Activated naive CD8-positive, alpha-beta T cell treated with anti-CD3 and anti-CD28 coated beads, Interleukin-2, amount 10 ng/mL, durations not matched to agents 7 days and 5 days (primary cell): Measurements from ENCODE around the gene PDE4D. TPM values are rescaled to one million over a fixed set of nuclear protein-coding genes. Genes with fewer than 3 reads are reported as not detected.

Source experiments
- ATAC-seq: fragments of 150-1000 bp; cut with Tn5 transposase; one replicate; pipeline ENCODE4 v1.10.0; 2021; ENCODE audit warnings: low read depth, moderate library complexity
- POLR2A ChIA-PET: fragments of 350-600 bp; sonication (Branson Sonifier 250); formaldehyde crosslinking; loops from one replicate; lab custom pipeline; 2021; ENCODE audit warnings: antibody characterized with exemption; lab: Charles Lee
- DNase-seq: peaks from one replicate; pipeline ENCODE4 v3.0.0; 2021
- H3K27ac Mint-ChIP-seq: one replicate; pipeline ENCODE4 v1.8.0; 2022; ENCODE audit warnings: mild to moderate bottlenecking, mixed read lengths
- H3K27me3 Mint-ChIP-seq: one replicate; pipeline ENCODE4 v1.8.0; 2022; ENCODE audit warnings: mild to moderate bottlenecking, moderate library complexity, mixed read lengths
- H3K36me3 Mint-ChIP-seq: one replicate; pipeline ENCODE4 v1.8.0; 2021; ENCODE audit warnings: mild to moderate bottlenecking, mixed read lengths
- H3K4me1 Mint-ChIP-seq: one replicate; pipeline ENCODE4 v1.8.0; 2021; ENCODE audit warnings: mixed read lengths
- H3K4me3 Mint-ChIP-seq: one replicate; pipeline ENCODE4 v1.8.0; 2022; ENCODE audit warnings: mild to moderate bottlenecking, moderate library complexity, mixed read lengths
- H3K9me3 Mint-ChIP-seq: one replicate; pipeline ENCODE4 v1.8.0; 2021; ENCODE audit warnings: mixed read lengths
- microRNA-seq: library from miRNA; unstranded; fragments of <30 nt; microRNA quantifications from one replicate; pipeline ENCODE4 v1.2.0, GENCODE V29; 2022
- total RNA-seq, 2 experiments: library from RNA; stranded (reverse); gene quantifications; one replicate each; pipeline ENCODE4 v1.2.3, GENCODE V29; 2021

The PDE4D gene
- total RNA-seq, 2 experiments from 2014 or later: 65.1 to 67.1 TPM

DNA sequence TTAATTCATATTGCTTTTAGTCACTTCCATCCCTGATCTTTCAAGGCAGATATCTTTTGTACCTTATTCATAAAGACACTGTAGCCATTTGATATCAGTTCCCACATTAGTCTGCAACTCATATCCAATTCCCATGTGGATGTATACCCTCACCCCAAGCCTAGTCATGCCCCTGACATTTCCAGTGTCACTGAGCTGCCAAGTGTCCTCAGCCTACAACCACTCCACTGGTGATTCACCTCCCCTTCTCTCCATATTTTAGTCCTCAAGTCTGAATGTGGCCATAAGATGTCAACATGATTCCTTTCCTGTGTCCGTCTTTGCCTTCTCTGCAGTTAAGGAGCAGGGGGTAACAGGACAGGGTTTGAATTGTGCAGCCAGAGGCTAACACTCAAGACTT, 963.8 kb downstream of the PDE4D start:
- no peaks in the 10 kb centered on the region for H3K9me3 Mint-ChIP-seq
- H3K27ac Mint-ChIP-seq: no peak overlapping the region
- no peak overlapping the region for H3K4me3 Mint-ChIP-seq
- peaks cover 3% of the 10 kb centered on the region for H3K4me1 Mint-ChIP-seq
- H3K36me3 Mint-ChIP-seq: no peaks in the 10 kb centered on the region
- DNase-seq (no peak), ATAC-seq (no peak)
- H3K27me3 Mint-ChIP-seq: peaks cover 22% of the 10 kb centered on the region
- POLR2A ChIA-PET: no interaction called here

DNA sequence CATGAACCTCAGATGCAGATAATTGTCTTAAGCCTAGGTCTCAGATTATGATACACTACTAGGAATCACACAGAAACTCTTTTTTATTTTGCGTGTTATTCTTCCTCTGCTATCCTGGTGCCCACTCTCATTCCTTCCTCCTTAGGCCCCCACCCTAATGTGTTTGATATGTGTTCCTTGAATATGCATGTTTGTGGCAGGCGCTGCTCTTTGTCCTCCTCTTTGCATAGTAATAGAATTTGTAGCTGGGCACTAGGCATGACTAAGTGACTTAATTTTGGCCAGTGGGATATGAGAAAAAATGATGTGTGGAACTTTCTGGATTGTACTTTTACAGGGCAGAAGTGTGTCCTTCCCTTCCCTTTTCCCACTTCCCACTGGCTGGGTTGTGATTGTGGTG, 965.6 kb downstream of the PDE4D start:
- Mint-ChIP-seq H3K4me1 (no peaks in the 10 kb centered on the region), H3K36me3 (no peaks in the 10 kb centered on the region), H3K27ac (no peak overlapping the region), H3K4me3 (no peak overlapping the region), H3K27me3 (peaks cover 22% of the 10 kb centered on the region), H3K9me3 (no peaks in the 10 kb centered on the region)
- ATAC-seq (no peak), DNase-seq (no peak)
- POLR2A ChIA-PET: no interaction called here

DNA sequence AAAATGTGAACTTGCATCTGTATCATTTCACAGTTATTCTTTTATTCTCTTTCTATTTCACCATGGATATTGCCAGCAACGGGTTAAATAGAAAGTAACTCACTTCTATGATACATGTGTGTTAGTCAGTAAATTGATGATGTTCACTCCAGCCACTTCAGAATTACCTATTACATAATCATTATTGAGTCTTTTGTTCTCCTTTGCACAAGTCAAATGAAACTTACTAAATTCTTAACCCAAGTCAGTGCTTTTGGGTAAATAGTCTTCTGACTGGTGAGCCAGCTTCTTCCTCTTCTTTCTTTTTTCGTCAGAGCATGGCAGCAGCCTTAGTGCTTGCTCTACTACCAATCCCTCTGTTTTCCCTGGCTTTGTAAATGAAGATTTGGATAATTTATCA, 966.3 kb downstream of the PDE4D start:
- POLR2A ChIA-PET: no interaction called here
- Mint-ChIP-seq H3K4me3 (no peak overlapping the region), H3K27ac (no peak overlapping the region), H3K9me3 (no peaks in the 10 kb centered on the region), H3K27me3 (peaks cover 19% of the 10 kb centered on the region), H3K4me1 (no peaks in the 10 kb centered on the region), H3K36me3 (no peaks in the 10 kb centered on the region)
- ATAC-seq (no peak), DNase-seq (no peak)

DNA sequence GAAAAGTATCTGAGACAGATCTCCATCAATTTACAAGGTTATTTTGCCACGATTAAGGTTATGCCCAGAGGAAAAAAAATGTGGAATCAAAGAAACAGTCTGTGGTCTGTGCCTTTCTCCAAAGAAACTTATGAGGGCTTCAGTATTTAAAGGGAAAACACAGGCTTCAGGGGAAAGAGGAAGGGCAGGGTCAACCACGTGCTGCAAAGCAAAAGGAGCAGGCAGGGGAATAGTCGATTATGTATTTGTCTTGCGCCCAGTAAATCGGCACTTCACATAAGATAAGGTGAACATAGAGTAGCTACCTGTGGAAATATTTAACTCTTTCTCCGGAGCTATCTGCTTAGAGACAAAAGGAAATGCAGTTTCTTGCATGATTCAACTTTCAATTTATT, 967.0 kb downstream of the PDE4D start:
- peaks cover 18% of the 10 kb centered on the region for H3K27me3 Mint-ChIP-seq
- H3K36me3 Mint-ChIP-seq: no peaks in the 10 kb centered on the region
- H3K27ac Mint-ChIP-seq: no peak overlapping the region
- H3K4me1 Mint-ChIP-seq: no peaks in the 10 kb centered on the region
- no peak overlapping the region for H3K4me3 Mint-ChIP-seq
- DNase-seq: no peak
- H3K9me3 Mint-ChIP-seq: no peaks in the 10 kb centered on the region
- ATAC-seq: no peak
- POLR2A ChIA-PET: no interaction called here

DNA sequence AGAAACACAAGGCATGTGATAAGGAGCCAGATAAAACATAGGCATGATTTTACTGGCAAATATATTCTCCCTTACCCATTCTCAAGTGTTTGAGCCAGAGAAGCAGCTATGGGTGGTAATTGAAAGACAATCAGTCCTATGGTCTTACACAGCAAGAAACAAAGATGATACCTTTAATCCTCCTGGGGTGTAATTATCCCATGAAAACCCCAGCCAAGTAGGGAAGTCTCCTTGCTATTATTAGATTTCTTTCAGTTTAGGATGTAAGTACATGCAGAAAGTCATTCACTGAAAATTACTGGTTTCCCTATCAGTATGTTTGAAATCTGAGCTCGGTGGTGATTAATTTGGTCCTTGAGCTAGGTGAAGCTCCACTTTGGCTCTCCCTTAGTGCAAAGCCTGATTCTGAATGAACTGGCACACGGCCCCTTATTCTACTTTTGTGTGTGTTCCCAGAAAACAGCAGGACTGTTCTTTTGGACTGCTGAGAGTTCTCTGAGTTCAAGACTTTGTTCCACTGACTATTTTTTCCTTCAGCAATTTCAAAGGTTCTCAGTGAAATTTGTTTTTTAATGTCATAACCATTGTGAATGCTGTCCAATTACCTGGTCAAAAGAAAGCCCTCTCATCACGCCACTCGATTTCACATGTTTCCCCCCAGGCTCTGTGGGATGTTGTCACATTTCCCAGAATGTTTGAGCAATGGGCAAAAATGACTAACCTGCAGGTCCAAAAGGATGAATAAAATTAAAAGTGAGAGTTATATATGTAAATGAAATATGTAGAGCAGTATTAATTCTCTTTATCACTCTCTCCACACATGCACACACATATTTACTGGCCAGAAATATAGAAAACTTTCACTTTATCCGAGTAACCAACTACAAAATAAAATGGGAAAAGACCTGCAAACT, 967.6 kb downstream of the PDE4D start:
- H3K27me3 Mint-ChIP-seq: peaks cover 18% of the 10 kb centered on the region
- ATAC-seq (no peak), DNase-seq (no peak)
- H3K4me1 Mint-ChIP-seq: no peaks in the 10 kb centered on the region
- H3K4me3 Mint-ChIP-seq: no peak overlapping the region
- H3K36me3 Mint-ChIP-seq: no peaks in the 10 kb centered on the region
- H3K9me3 Mint-ChIP-seq: no peaks in the 10 kb centered on the region
- POLR2A ChIA-PET: no interaction called here
- H3K27ac Mint-ChIP-seq: no peak overlapping the region

DNA sequence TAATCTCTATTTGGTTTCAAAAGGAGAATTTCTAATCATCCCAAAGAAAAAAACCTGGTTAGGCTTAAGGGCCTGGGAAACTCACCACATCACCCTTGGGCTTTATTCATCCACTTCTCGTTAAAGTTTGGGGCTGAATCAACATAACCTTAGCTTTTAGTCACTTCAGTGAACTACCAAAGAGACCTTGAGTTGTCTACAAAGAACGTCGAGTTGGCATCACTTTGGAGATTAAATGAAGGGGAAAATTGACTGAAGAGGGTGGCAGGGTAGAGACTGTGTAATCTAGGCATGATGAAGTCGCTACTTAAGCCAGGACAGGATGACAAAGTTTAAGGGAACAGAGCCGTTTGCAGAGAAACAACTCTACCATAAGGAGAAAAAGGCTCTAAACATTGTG, 969.2 kb downstream of the PDE4D start:
- Mint-ChIP-seq H3K27me3 (peaks cover 16% of the 10 kb centered on the region), H3K36me3 (no peaks in the 10 kb centered on the region), H3K4me3 (no peak overlapping the region), H3K4me1 (peaks cover 1% of the 10 kb centered on the region), H3K9me3 (no peaks in the 10 kb centered on the region), H3K27ac (no peak overlapping the region)
- no peak for ATAC-seq
- POLR2A ChIA-PET: no interaction called here
- DNase-seq: no peak

DNA sequence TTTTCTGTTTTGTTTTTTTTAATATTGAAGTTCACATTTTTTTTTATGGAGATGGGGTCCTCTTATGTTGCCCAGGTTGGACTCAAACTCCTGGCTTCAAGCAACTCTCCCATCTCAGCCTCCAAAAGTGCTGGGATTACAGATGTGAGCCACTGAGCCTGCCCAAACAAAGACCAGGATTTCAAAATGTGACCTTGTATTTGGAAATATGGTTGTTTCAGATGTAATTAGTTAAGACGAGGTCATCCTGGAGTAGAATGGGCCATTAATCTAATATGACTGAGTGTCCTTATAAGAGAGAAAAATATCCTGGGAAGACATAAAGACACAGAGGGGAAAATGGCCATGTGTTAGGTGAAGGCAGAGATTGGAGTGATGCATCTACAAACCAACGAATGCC, 970.2 kb downstream of the PDE4D start:
- Mint-ChIP-seq H3K36me3 (no peaks in the 10 kb centered on the region), H3K4me3 (no peak overlapping the region), H3K4me1 (peaks cover 1% of the 10 kb centered on the region), H3K27me3 (peaks cover 16% of the 10 kb centered on the region), H3K27ac (no peak overlapping the region), H3K9me3 (no peaks in the 10 kb centered on the region)
- no peak for DNase-seq
- ATAC-seq: no peak
- POLR2A ChIA-PET: no interaction called here

DNA sequence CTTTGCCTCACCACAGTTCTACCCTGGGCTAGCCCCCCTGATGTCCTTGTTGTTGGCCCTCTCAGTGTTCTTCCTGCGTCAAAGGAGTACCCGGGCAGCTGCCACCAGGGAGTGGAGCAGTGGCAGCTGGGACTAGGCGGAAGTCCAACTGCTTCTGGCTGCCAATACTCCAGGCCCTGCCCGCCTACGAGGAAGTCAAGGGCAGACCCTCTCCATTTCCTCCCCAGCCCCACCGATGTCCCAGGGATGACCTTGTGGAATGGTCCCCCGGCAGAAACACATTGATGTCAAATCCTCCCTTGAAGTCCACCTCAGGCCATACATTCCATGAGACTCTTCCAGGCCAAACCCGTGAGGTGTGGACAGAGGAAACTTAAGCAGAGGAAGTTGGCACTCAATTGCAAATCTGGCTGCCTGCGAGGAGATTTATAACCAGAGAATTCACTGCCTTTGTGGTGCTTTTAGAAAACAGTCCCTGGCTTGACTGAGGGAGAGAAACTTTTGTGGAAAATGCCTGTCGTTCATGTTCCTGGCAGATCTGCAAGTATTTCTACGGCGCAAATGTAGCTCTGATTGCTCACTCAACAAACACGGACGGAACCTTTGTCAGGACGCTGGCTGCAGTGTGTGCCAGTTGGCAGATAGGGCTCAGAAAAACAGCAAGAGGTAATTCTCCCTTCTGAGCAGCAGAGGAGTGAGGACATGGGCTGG, 970.9 kb downstream of the PDE4D start:
- no peak for DNase-seq
- Mint-ChIP-seq H3K27ac (no peak overlapping the region), H3K4me1 (peaks cover 1% of the 10 kb centered on the region), H3K4me3 (no peak overlapping the region), H3K27me3 (peaks cover 14% of the 10 kb centered on the region), H3K36me3 (no peaks in the 10 kb centered on the region), H3K9me3 (no peaks in the 10 kb centered on the region)
- POLR2A ChIA-PET: no interaction called here
- no peak for ATAC-seq

DNA sequence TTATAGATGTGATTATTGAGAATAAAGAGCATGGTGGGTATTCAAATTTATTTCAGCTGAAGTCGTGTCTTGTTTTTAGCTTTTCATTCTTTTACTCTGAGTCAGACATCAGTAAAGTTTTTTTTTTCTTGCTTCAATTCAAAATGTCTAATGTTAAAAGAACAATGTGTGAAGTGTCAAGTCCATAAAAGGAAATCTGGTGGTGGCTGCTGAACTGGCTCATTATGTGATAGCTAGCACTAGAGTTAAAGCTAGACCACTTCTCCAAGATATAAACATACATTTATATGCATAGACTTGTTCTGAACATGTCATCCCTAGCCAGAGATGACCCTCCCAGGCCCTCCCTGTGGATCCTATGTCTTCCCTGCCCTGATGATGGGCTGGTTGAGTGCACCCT, 972.4 kb downstream of the PDE4D start:
- peaks cover 1% of the 10 kb centered on the region for H3K4me1 Mint-ChIP-seq

DNA sequence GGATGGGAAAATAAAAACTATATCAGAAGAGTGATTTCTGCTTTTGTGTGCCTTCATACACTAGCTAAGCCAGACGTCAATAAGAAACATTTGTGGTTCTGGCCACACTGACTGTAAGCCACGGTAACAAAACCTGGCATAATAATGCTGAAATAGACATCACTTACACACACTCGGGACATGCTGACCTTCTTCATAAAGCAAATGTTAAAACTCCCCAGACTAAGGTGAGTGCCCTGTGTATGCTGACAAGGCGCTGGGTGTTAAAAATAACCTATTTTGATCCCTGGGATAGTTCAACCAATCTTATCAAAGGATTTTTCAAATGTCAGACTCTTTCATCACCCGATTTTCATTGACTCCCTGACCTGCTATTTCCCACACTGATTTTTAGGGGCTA, 973.7 kb downstream of the PDE4D start:
- no peak for ATAC-seq
- no peak for DNase-seq
- Mint-ChIP-seq H3K27ac (no peak overlapping the region), H3K9me3 (no peaks in the 10 kb centered on the region), H3K4me1 (peaks cover 1% of the 10 kb centered on the region), H3K4me3 (no peak overlapping the region), H3K27me3 (peaks cover 7% of the 10 kb centered on the region), H3K36me3 (no peaks in the 10 kb centered on the region)
- POLR2A ChIA-PET: no interaction called here

More for the DNA sequence above, 972.4 kb downstream of the PDE4D start:
- ATAC-seq (no peak), DNase-seq (no peak)
- H3K27me3 Mint-ChIP-seq: peaks cover 14% of the 10 kb centered on the region
- H3K36me3 Mint-ChIP-seq: no peaks in the 10 kb centered on the region
- H3K27ac Mint-ChIP-seq: no peak overlapping the region
- POLR2A ChIA-PET: no interaction called here
- no peak overlapping the region for H3K4me3 Mint-ChIP-seq
- H3K9me3 Mint-ChIP-seq: no peaks in the 10 kb centered on the region

Small RNAs within 50 kb of the gene (microRNA-seq; reads per million reads assigned to microRNA genes)
- gene MIR582: not detected
